ENCODE results near the gene DPYD. TPM values are rescaled to one million over a fixed set of nuclear protein-coding genes. Genes with fewer than 3 reads are reported as not detected.

DPYD gene
- total RNA-seq, 1 donor from 2014 or later: 11.3 TPM

DNA sequence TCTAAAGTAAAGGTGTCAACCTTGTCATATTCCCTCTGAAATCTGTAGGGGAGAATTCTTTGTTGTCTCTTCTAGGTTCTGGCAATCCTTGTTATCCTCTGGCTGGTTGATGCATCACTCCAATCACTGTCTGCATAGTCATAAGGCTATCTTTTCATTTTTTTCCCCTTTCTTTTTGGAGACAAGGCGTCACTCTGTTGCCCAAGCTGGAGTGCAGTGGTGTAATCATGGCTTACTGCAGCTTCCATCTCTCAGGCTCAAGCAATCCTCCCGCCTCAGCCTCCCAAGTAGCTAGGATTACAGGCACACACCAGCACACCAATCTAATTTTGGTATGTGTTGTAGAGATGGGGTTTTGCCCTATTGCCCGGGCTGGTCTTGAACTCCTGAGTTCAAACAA lies 12.9 kb downstream of the DPYD start:
- DNase-seq (ENCODE audit: low read depth): no peak

DNA sequence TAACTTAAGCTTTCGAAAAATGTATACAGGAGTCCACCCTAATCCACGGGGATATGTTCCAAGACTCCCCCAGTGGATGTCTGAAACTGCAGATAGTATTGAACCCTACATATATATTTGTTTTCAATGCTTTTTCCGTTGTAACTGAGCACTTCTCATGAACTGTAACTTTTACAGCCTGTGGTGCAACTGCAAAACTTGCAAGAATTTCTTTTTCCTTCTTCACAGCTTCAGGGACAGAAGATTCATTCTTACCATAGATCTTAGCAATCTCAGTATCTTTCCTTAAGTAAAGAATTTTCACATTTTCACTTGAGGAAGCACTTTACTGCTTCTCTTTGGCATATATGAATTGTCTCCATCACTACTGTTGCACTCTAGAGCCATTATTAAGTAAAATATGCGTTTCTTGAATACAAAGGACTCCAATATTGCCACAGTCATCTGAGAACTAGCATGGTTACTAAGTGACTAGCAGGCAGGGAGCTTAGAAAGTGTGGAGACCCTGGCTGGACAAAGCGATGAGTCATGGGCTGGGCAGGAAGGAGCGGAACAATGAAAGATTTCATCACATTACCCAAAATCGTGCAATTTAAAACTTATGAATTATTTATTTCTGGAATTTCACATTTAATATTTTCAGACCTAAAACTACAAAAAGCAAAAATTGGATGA lies 14.1 kb downstream of the DPYD start:
- DNase-seq (ENCODE audit: low read depth): peak; percentile 77

DNA sequence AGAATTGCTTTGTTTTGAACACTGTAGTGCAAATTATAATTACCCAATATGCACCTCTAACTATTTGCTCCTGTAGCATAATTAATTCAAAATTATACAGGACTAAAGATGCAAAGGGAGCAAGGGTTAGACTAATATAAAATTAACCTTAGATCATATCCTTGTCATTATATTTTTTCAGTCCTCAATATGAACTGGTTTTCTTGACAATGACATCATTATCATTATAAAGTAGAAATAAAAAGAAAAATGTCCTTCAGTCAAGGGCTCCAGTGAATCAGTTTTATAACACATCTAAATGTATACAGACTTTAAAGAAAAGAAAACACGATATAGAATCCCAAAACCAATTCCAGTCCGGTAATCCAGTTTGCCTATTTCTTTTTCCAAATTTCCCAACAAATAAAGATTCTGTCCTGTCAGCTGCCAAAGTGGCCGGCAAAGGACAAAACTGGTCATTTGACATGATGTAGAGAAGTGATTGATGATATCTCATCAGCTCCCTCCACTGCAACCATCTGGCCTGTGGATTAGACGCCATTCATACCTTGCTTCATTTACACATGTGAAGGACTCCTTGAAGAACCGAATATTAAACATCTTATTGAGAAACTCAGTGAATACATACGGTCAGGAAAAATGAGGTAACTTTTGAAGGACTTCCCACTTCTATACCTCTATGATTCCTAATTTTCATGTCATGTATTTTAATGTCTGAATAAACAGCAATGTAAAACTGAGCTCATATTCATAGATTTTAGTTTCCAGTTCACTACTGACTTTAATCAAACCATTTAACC lies 15.5 kb downstream of the DPYD start:
- DNase-seq (ENCODE audit: low read depth): no peak

DNA sequence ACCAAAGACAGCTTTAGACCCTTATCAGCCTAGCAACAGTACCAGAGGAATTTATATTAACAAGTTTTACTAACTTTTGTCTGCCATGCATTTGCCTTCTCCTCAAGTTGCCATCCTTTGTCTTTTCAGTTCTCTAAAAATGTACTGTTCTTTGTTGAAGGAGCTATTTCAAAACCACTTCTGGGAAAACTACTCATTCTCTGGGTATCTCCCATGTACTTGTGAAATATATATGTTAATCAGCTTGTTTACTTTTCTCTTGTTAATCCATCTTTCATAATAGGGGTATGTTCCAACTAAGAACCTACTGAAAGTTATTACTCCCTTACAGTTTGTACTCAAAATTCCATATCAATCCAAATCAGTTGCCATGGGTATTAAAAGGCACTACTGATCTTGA lies 16.3 kb downstream of the DPYD start:
- DNase-seq (ENCODE audit: low read depth): no peak

DNA sequence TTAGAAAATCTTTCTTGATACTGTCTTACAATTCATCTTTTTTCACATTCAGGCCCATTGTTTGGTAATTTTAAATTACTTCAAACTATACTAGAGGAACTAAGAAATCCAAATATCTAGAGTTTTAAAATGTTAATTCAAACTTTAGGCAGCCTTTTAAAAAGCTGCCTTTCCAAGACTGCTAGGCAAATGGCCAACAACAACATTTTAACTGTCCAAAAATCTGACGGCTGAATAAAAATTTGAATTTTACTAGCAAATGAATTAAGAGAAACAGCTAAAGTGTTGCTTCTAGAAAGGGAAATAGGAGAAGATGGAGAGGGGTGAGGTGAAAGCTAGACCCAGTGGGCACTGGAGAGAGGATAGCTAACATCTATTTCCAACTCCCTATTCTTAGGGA lies 17.2 kb downstream of the DPYD start:
- peak; percentile 40 for DNase-seq (ENCODE audit: low read depth)

DNA sequence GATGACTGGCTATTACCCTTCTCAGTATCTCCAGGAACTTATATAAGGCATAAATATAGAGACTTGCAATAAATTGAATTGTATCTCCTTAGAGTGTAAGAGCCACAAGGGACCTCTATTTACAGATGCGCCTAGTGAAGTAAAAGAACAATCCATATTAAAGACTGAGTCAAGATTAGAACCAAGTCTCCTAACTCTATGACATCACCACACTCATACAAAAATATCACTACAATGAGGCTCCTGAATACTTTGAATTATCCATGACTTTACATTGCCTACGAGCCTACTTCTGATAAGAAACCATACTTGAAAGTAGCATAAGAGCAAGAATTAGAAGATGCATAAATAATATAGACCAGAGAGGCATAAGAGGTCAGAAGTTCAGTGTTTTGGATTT lies 18.8 kb downstream of the DPYD start:
- no peak for DNase-seq (ENCODE audit: low read depth)

DNA sequence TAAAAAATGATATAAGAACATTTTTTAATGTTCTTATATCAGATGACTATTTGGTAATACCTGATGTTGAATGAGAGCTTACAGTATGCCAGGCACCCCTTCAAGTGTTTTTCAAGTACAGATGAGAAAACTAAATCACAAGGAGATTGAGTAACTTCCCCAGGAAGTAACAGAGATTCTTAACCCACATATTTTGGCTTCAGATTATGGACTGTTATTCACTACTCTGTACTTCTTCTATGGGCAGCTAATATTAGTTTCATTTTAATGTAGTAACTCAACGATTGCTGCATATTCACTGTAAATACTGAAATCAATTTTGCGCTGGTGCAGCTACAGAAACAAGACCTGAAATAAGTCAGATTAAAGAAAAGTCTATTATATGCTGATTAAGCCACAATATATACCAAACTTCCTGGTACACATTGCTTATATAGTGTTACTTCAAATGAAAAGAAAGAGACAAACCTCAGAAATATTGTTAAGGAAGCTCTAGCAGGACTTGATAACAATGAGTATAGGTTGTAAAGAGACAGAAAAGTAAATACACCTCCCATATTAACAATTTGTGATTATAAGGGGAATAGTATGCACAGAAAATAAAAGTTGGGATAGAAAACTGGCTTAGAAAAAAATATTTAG lies 19.7 kb downstream of the DPYD start:
- DNase-seq (ENCODE audit: low read depth): no peak

DNA sequence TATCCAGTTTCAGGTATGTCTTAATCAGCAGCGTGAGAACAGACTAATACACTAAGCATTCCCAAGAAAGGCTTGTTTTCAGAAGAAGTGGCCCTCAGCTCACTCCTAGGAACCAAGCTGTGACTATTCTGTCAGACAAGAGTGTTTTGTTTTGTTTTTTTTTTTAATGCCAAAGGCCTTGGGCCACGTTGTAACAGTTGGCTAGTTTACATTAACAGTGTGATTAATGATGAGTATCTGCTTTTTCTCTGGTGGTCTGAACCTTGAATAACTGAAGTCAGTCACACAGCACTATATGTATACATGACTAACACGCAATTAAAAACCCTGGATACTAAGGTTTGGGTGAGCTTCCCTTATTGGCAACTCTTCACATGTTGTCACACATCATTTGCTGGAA lies 21.9 kb downstream of the DPYD start:
- no peak for DNase-seq (ENCODE audit: low read depth)

DNA sequence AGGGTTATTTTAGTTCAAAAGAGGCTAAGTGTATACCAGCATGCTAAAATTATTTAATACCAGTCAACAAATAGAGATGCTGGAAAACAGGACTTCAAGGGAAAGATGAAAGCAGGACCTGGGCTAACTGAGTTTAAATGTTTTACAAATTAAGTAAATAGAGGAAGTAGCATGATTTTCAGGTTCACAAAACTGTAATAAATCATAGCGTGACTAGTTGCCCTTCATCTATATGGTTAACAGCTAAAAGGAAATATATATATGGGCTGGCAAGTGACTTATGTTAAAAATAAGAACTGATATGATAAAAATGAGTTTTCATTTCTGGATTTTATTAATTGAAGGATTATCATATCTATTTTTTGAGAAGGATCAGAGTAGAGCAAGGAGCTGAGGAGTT lies 25.6 kb downstream of the DPYD start:
- DNase-seq (ENCODE audit: low read depth): no peak

DNA sequence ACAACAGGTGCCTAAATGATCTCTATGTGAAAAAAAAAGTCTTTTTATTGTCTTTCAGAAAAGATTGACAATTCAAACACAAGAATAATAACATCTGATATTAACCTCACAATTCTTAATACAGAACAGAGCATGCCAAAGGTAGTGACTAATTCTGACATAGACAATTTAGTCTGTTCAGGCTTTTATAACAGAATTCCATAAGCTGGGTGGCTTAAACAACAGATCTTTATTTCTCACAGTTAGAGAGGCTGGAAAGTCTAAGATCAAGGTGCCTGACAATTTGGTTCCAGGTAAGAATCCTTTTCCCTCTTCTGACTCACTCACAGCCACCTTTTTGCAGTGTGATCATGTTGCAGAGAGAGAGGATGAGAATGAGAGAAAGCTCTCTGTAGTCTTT lies 27.0 kb downstream of the DPYD start:
- DNase-seq (ENCODE audit: low read depth): no peak

DNA sequence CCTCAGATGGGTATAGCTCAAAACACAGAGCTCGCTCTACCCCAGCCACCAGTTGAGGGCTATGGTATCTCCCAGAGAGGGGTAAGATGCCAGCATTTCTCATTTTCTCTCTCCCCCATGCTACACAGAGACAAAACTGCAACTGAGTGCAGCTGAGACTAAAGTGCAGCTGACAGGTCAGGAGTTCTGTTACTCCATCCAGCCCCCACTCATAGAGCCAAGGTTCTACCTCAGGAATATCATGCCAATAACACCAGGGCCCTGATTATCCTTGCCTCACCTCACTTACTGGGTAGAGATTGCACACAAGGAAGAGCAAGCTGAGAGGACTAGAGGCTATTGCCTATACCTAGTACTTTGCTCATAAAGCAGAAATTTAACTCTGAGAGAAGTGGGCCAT lies 34.6 kb downstream of the DPYD start:
- DNase-seq (ENCODE audit: low read depth): no peak

DNA sequence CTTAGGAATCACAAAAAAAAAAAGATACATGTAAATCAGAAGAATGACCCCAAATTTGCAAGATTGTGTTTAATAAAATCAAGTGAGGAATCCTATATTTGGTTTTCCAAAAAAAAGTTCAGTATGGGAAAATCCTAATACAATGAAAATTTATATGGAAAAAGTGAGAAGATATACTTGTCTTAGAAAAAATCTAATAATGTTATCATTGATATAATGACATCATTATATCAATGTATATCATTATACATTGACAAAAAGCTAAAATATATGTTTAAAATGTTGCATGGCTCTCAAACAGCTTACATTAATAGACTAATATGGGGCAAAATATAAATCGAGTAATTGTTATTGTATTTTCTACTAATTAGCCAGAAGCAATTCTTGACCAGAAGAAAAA lies 37.0 kb downstream of the DPYD start:
- DNase-seq (ENCODE audit: low read depth): no peak

DNA sequence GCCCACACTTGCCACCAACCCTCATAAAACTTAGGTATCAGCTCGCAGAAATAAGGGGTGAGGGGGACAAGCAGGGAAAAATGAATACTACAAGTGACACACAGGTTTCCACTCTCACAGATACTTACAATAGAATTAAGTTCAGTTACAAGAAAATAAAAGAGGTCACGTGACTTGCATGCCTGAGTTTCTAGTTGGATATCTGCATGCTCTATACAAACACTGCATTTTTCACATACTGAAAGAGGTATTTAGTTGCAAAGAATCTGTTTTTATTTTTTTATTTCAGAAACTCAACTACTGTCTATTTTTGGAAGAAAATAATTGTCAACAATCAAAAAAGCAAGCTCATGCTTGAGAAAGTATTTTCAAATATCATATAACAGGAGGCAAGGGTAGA lies 43.5 kb downstream of the DPYD start:
- no peak for DNase-seq (ENCODE audit: low read depth)

DNA sequence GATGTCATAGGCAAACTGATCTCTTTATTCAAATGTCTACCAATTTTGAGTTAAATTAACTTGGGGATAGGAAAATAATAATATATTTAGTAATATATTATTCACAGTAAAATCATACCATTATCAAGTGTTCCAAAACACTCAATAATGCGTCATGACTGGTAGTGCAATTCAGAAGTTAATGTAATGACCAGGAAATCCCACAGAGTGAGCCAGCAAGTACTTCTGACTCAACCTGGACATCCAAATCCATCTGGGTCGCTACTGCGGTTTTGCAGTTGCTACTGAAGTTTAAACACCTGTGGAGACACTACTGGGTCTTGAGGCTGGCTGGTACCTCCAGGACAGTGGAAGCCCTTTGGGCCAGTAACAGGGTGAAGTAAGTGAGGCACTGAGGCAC lies 44.8 kb downstream of the DPYD start:
- DNase-seq (ENCODE audit: low read depth): no peak

DNA sequence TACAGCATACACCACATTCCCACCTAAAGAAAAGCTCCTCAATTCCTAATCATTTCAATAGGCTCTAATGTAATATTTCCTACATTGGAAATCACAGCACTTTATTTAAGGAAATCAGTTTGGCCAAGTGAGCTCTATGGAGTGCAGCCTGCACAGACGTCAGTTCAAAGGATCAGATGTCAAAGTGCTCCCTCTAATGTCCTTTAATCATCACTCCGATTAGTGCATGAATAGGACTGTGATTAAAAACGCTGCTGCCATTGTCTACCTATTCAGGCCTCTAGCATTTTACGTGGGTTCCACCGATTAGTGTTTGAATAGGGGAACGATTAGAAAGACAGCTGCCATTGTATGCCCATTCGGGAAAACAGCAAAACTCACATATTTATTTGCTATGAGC lies 50.2 kb downstream of the DPYD start:
- no peak for DNase-seq (ENCODE audit: low read depth)

DNA sequence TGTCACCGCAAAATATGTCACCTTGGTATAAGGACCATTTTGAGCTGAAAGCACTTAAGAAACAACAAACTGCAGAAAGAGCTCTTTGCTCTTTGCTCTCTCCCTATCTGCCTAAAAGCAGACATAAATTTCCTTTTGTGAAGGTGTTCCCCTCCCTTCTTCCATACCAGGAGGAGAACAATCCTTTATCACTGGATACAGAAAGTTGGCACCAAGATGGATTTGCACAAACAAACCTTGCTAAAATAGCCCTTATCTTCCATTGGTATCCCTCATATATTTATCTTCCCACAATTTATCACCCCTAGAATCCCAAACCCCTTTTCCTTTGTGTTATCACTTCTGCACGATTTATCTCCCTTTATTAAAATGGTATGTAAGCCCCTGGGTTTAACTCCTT lies 51.4 kb downstream of the DPYD start:
- no peak for DNase-seq (ENCODE audit: low read depth)

DNA sequence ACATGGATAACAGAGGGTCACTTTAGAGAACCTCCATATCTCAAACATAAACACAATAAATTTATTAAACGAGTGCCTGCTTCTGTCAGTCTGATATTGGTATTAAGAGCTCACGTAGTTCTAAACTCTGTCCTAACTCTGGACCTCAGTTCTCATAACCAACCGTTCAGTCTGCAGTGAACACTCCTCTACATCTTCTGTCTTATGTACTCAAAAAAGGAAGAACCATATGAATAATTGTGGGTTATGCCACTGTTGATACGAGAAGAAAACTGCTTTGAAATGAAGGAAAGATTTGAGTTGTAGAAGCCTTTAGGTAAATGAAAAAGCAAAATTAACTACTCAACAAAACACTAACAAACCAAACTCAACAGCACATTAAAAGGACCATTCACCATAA lies 53.7 kb downstream of the DPYD start:
- DNase-seq (ENCODE audit: low read depth): no peak

DNA sequence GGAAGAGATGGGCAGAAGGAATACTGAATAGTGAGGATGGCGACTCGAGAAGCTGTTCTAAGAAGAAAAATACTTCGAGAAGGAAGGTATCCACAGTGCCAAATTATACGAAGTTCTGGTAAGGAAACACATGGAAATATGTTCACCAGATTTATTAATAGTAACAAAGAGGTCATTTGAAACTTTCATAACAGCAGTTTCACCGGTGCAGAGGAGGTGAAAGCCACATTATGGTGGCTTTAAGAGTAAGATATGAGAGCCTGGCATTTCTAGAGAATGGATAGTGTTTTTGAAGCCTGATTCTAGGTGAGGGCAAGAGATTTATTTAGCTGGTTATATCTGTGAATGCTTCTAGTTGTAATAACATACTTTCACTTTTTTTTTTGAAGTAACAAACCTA lies 56.2 kb downstream of the DPYD start:
- no peak for DNase-seq (ENCODE audit: low read depth)

DNA sequence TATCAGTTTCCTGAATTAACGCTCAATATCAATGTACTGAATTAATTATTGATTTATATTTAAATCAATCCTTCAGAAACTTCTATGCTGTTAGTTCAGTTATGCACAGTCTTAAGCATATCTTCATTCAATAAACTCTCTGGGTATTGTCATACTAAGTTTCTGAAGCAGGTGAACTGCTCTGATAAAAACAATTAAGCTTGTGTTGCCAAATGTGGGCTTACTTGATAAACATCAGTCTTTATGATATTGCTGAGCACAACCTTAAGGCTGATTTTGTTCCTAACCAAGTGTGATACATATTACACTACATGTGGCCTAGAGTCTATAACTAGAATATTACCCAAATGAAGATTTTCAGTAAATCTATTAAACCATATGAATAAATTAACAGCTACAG lies 67.6 kb downstream of the DPYD start:
- no peak for DNase-seq (ENCODE audit: low read depth)

DNA sequence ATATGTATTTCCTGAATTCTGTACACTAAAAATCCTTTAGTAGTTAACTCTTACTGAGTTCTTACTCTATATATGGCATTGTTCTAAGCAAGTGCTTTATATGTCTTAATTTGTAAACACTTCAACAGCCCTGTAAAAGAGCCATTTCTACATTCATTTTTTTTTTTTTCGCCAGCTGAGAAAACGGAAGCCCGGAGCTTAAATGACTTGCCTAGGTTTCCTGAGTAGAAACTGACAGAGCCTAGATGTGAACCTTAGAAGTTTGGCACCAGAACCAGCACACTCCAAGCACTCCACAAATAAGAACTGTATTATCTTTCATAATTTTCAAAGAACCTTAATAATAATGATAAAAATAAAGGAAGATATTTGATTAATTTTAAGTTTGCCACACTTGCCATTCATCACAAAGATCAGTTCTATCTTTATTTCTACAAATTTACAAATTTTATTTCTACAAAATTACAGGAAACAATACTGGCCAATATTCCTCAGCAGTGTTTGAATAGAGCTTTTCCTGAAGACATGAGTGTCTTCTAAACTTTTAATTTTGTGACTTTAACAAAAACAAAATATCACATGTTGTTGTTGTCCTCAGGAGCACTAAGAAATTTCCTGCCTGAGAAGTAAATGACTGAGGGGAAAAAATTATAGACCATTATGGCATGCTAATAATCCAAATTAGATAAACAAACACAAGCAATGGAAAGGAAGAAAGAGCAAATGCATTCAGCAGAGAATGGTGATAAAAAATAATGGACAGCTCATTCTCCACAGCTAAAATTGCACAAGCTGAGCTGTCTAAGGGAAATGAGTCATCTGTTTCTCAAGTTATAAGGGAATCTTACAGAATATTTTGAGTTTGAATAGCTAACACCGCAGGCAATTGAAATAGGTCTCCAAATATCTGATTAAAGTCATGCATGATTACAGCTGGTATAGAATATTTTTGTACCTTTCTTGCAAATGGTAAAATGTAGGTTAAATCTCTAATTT lies 71.2 kb downstream of the DPYD start:
- peak; percentile 49 for DNase-seq (ENCODE audit: low read depth)

DNA sequence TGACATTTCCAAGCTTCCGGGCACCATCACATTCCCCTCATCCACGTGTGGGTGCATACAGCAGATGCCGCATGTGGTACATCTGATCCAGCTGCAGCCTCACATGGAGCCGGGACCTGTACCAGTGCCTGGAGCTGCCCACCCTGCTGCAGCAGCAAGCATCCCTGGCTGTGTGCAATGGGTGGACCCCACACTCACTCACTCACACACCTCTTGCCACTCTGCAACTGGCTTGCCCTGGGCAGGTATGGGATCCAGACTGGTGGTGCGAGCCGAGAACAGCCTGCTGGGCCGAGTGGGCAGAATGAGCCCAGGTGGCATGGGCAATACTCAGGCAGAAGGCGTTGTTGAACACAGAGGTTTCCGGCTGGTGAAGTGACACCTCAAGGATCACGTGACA lies 75.0 kb downstream of the DPYD start:
- no peak for DNase-seq (ENCODE audit: low read depth)

Data from myocyte (in vitro differentiated cells).